ENCODE data around the gene TRIM39. TPM values are rescaled to one million over a fixed set of nuclear protein-coding genes. Genes with fewer than 3 reads are reported as not detected.
"Not testable (repeated sequence)": the region's sequence is repeated elsewhere in the genome, so short reads cannot be mapped to it uniquely, and the experiment has no call there.

Gene TRIM39
- total RNA-seq (2014; rRNA removed; shearing (Covaris generic)) (9.6 and 29.1 TPM in 2 replicates), polyA plus RNA-seq (2016; fragmentation: Nextera tagmentation; extraction: Ambion mirVana) (9.3 and 9.7 TPM in 2 replicates)

- Histone ChIP-seq H3K79me2 (ENCODE audit: insufficient read depth) (peaks cover 55% of the 10 kb centered on the region), H3K9me3 (ENCODE audit: low read depth) (no peaks in the 10 kb centered on the region), H3K9me2 (ENCODE audit: insufficient read depth) (no peaks in the 10 kb centered on the region), H2AFZ (peak within 1 kb of the TSS; percentile 92), H3K36me3 (ENCODE audit: low read depth) (no peaks in the 10 kb centered on the region), H3K9ac (peak within 1 kb of the TSS; percentile 92), H3K27me3 (replicated peaks; ENCODE audit: insufficient read depth) (no peaks in the 10 kb centered on the region), H3K4me1 (ENCODE audit: insufficient read depth) (peaks cover 33% of the 10 kb centered on the region), H3K4me3 (peak within 1 kb of the TSS; percentile 96), H3K27ac (peak within 1 kb of the TSS; percentile 90), H4K20me1 (ENCODE audit: insufficient read depth) (no peaks in the 10 kb centered on the region; the same call in 1 of the 2 replicates), H3K4me2 (ENCODE audit: unreplicated experiment) (peak within 1 kb of the TSS; percentile 95), H3F3A (ENCODE audit: insufficient read depth) (peaks cover 22% of the 10 kb centered on the region; the same call in 1 of the 2 replicates)
- 1% methylated on average over 41 to 86 of the region's 90 CpGs for WGBS, 2 experiments (ENCODE audit: low coverage in 1 of 2, low lambda C conversion rate in 2 of 2, missing lambda C conversion rate in 2 of 2)
- TF ChIP-seq EZH2phosphoT487 (IDR thresholded peaks at IDR 0.05; ENCODE audit: insufficient read depth, low read depth) (no peak), EZH2 (IDR thresholded peaks at IDR 0.05; ENCODE audit: insufficient read depth, poor library complexity, severe bottlenecking) (no peak)
- in situ Hi-C loops (cut with MboI): no loop called here
- peak; percentile 94 for DNase-seq
Measured at GRCh38 chr6:30326526-30327231, at the start of gene TRIM39. Gene TRIM39, plus strand, starts transcription at chr6:30326927. Its CDS starts 2,391 bp downstream, at chr6:30329318.

- H3K4me1 ChIP-seq (ENCODE audit: insufficient read depth); H3F3A ChIP-seq (ENCODE audit: insufficient read depth); H3K36me3 ChIP-seq (ENCODE audit: low read depth); H3K4me3 ChIP-seq; H3K9me2 ChIP-seq (ENCODE audit: insufficient read depth); in situ Hi-C loops (cut with MboI); H3K9ac ChIP-seq; H2AFZ ChIP-seq; H3K79me2 ChIP-seq (ENCODE audit: insufficient read depth); H3K27me3 ChIP-seq (replicated peaks; ENCODE audit: insufficient read depth); H3K27ac ChIP-seq; H3K9me3 ChIP-seq (ENCODE audit: low read depth); H4K20me1 ChIP-seq (ENCODE audit: insufficient read depth); H3K4me2 ChIP-seq (ENCODE audit: unreplicated experiment): not testable (repeated sequence)
- 92 to 97% methylated on average over 1 of the region's 1 CpG for WGBS, 2 experiments (ENCODE audit: low coverage in 1 of 2, low lambda C conversion rate in 2 of 2, missing lambda C conversion rate in 2 of 2)
- peak; percentile 34 for DNase-seq
Measured at GRCh38 chr6:30280988-30281387, 45.7 kb upstream of the TRIM39 start.

- Histone ChIP-seq H3K36me3 (ENCODE audit: low read depth) (no peaks in the 10 kb centered on the region), H3K4me2 (ENCODE audit: unreplicated experiment) (no peak overlapping the region), H3K9me3 (ENCODE audit: low read depth) (no peaks in the 10 kb centered on the region), H3K4me3 (no peak overlapping the region), H4K20me1 (ENCODE audit: insufficient read depth) (no peaks in the 10 kb centered on the region), H3K9ac (no peak overlapping the region), H3K4me1 (ENCODE audit: insufficient read depth) (no peaks in the 10 kb centered on the region), H3K27ac (no peak overlapping the region), H3F3A (ENCODE audit: insufficient read depth) (peaks cover 9% of the 10 kb centered on the region; the same call in 1 of the 2 replicates), H3K9me2 (ENCODE audit: insufficient read depth) (no peaks in the 10 kb centered on the region), H3K27me3 (replicated peaks; ENCODE audit: insufficient read depth) (no peaks in the 10 kb centered on the region), H3K79me2 (ENCODE audit: insufficient read depth) (no peaks in the 10 kb centered on the region), H2AFZ (no peak overlapping the region)
- TF ChIP-seq EZH2 (IDR thresholded peaks at IDR 0.05; ENCODE audit: insufficient read depth, poor library complexity, severe bottlenecking) (no peak), EZH2phosphoT487 (IDR thresholded peaks at IDR 0.05; ENCODE audit: insufficient read depth, low read depth) (no peak)
- no peak for DNase-seq
- in situ Hi-C loops (cut with MboI): no loop called here
- 91 to 94% methylated on average over 2 of the region's 2 CpGs for WGBS, 2 experiments (ENCODE audit: low coverage in 1 of 2, low lambda C conversion rate in 2 of 2, missing lambda C conversion rate in 2 of 2)
Measured at GRCh38 chr6:30282522-30282921, 44.2 kb upstream of the TRIM39 start.

- Histone ChIP-seq H3K9me3 (ENCODE audit: low read depth) (no peaks in the 10 kb centered on the region), H3K4me2 (ENCODE audit: unreplicated experiment) (no peak overlapping the region), H3K4me3 (no peak overlapping the region), H3K4me1 (ENCODE audit: insufficient read depth) (no peaks in the 10 kb centered on the region), H4K20me1 (ENCODE audit: insufficient read depth) (no peaks in the 10 kb centered on the region), H3K79me2 (ENCODE audit: insufficient read depth) (no peaks in the 10 kb centered on the region), H3F3A (ENCODE audit: insufficient read depth) (peaks cover 9% of the 10 kb centered on the region; the same call in 1 of the 2 replicates), H3K36me3 (ENCODE audit: low read depth) (peaks cover 3% of the 10 kb centered on the region; the same call in 1 of the 2 replicates), H2AFZ (no peak overlapping the region), H3K9ac (no peak overlapping the region), H3K9me2 (ENCODE audit: insufficient read depth) (no peaks in the 10 kb centered on the region), H3K27ac (no peak overlapping the region), H3K27me3 (replicated peaks; ENCODE audit: insufficient read depth) (no peaks in the 10 kb centered on the region)
- 90 to 100% methylated on average over 1 of the region's 1 CpG for WGBS, 2 experiments (ENCODE audit: low coverage in 1 of 2, low lambda C conversion rate in 2 of 2, missing lambda C conversion rate in 2 of 2)
- in situ Hi-C loops (cut with MboI): no loop called here
- no peak for DNase-seq
- TF ChIP-seq EZH2phosphoT487 (IDR thresholded peaks at IDR 0.05; ENCODE audit: insufficient read depth, low read depth): no peak
- TF ChIP-seq EZH2 (IDR thresholded peaks at IDR 0.05; ENCODE audit: insufficient read depth, poor library complexity, severe bottlenecking): no peak
Measured at GRCh38 chr6:30283761-30284160, 43.0 kb upstream of the TRIM39 start.

Measured in GM23248 (cell line).